Measurements from ENCODE around the gene CBLN4. TPM values are rescaled to one million over a fixed set of nuclear protein-coding genes. Genes with fewer than 3 reads are reported as not detected.

The CBLN4 gene
- total and polyA plus RNA-seq, 10 of the 15 experiments (the other 5 are each of a cell fraction or from before 2014, with no cell fraction given), result not detected

- Histone ChIP-seq H3K4me2 (ENCODE audit: control insufficient read depth, insufficient read depth) (no peak overlapping the region), H4K20me1 (ENCODE audit: control insufficient read depth, insufficient read depth) (no peaks in the 10 kb centered on the region), H3K4me1 (ENCODE audit: control insufficient read depth, insufficient read depth, low read length) (no peaks in the 10 kb centered on the region), H3K27me3 (replicated peaks in 1 of 2; ENCODE audit: control insufficient read depth in 2 of 2, insufficient read depth in 2 of 2, low read length in 1 of 2) (no peaks in the 10 kb centered on the region), H3K9me3 (replicated peaks; ENCODE audit: control insufficient read depth, insufficient read depth, low read length) (no peaks in the 10 kb centered on the region; the same call in 2 of the 3 replicates), H3K4me3 (no peak overlapping the region), H3K36me3 (ENCODE audit: control insufficient read depth in 2 of 2, insufficient read depth in 2 of 2, low read length in 1 of 2) (no peaks in the 10 kb centered on the region), H3K9ac (ENCODE audit: control insufficient read depth, insufficient read depth, low read length) (no peak overlapping the region), H3K79me2 (ENCODE audit: control insufficient read depth, insufficient read depth, low read length) (no peaks in the 10 kb centered on the region), H3K27ac (ENCODE audit: control insufficient read depth, insufficient read depth) (no peak overlapping the region), H2AFZ (ENCODE audit: control insufficient read depth, low read depth, low read length) (no peak overlapping the region)
- in situ Hi-C loops (cut with MboI), result no loop called here
- POLR2A ChIA-PET, result no interaction called here
- no peak for ATAC-seq
- no peak for DNase-seq (ENCODE audit: low read depth, low spot score)
- TF ChIP-seq JUNB (IDR thresholded peaks at IDR 0.05) (no peak), NR2C2 (IDR thresholded peaks at IDR 0.05; ENCODE audit: borderline replicate concordance, control insufficient read depth, insufficient read length, low read depth) (no peak), CHD1 (IDR thresholded peaks at IDR 0.05; ENCODE audit: low read depth, low read length) (no peak), USF2 (IDR thresholded peaks at IDR 0.05; ENCODE audit: borderline replicate concordance, low read depth, low read length) (no peak), MTA3 (IDR thresholded peaks at IDR 0.05; ENCODE audit: borderline replicate concordance, low read length) (no peak), ASH2L (IDR thresholded peaks at IDR 0.05; ENCODE audit: borderline replicate concordance, low read depth) (no peak), HCFC1 (IDR thresholded peaks at IDR 0.05; ENCODE audit: low read length) (no peak), SUZ12 (IDR thresholded peaks at IDR 0.05; ENCODE audit: unreplicated experiment) (no peak), MYB (IDR thresholded peaks at IDR 0.05; ENCODE audit: borderline replicate concordance, low read depth, low read length) (no peak), RAD21 (IDR thresholded peaks at IDR 0.05; ENCODE audit: insufficient read depth, low read depth, low read length) (no peak), ATF7 (IDR thresholded peaks at IDR 0.05; ENCODE audit: low read depth) (no peak), ZBTB11 (CRISPR knock-in tag; IDR thresholded peaks at IDR 0.05) (no peak), YY1 (IDR thresholded peaks at IDR 0.05; ENCODE audit: low read depth, low read length) (no peak), DPF2 (IDR thresholded peaks at IDR 0.05) (no peak), HDAC2 (IDR thresholded peaks at IDR 0.05) (no peak), SREBF1 (IDR thresholded peaks at IDR 0.05; ENCODE audit: low read length) (no peak), SIX5 (IDR thresholded peaks at IDR 0.05; ENCODE audit: low read depth, low read length, severe bottlenecking) (no peak), SRF (IDR thresholded peaks at IDR 0.05; ENCODE audit: low read depth in 2 of 2, low read length in 2 of 2) (no peak)
- no peak for FAIRE-seq
- CTCF ChIA-PET, result no interaction called here
- RAD21 ChIA-PET (ENCODE audit: unreplicated experiment), result no interaction called here
- WGBS (ENCODE audit: insufficient coverage, insufficient replicate concordance, low lambda C conversion rate, missing lambda C conversion rate), result 0% methylated on average over 1 of the region's 1 CpG
- intact Hi-C loops (cut with micrococcal nuclease; ENCODE audit: unreplicated experiment), result no loop called here
- no TSS peak for BruUV-seq (replicated peaks)
- SMC1A ChIA-PET (ENCODE audit: uncharacterized antibody, unreplicated experiment), result no interaction called here
These were observed 40.5 kb downstream of the CBLN4 start for GRCh38 chr20:55964790-55965189.

All from GM12878 (cell line).